Breast epithelium (tissue), 4 donors: ENCODE data around the gene DUOX2. TPM values are rescaled to one million over a fixed set of nuclear protein-coding genes. Genes with fewer than 3 reads are reported as not detected.

ENCODE experiments used
- DNase-seq, 2 donors: peaks; one replicate each; pipeline ENCODE4 v3.0.0-alpha.2; 2019; ENCODE audit warnings: low spot score in 2 of 2
- H3K27ac ChIP-seq, 2 donors: fragments of 200-600 bp; sonication (generic) in 1 of 2; one replicate each; pipeline ENCODE4 v1.5.1; 2016 to 2019; ENCODE audit warnings: mild to moderate bottlenecking in 1 of 2
- H3K27me3 ChIP-seq, 2 donors: fragments of 200-600 bp; sonication (generic) in 1 of 2; one replicate each; pipeline versions ENCODE4 v1.5.1 to v1.6.0; 2017 to 2019; ENCODE audit warnings: control low read depth in 1 of 2, mild to moderate bottlenecking in 1 of 2
- H3K36me3 ChIP-seq: fragments of 200-600 bp; one replicate; pipeline ENCODE4 v1.5.1; 2019
- H3K4me1 ChIP-seq, 2 donors: fragments of 200-600 bp; sonication (generic); one replicate each; pipeline ENCODE4 v1.5.1; 2016 to 2019; ENCODE audit warnings: control low read depth in 1 of 2
- H3K4me3 ChIP-seq, 3 donors: fragments of 200-600 bp; sonication (generic); 1 replicate in 2 of 3; 2 replicates in 1 of 3; pipeline ENCODE4 v1.5.1; 2016 to 2019; ENCODE audit warnings: mild to moderate bottlenecking in 3 of 3, moderate library complexity in 2 of 3
- H3K9me3 ChIP-seq, 2 donors: fragments of 200-600 bp; sonication (generic) in 1 of 2; one replicate each; pipeline ENCODE4 v1.5.1; 2016 to 2019; ENCODE audit warnings: control low read depth in 1 of 2
- CTCF ChIP-seq, 3 donors: fragments of 450-650 bp; IDR thresholded peaks; one replicate each; pipeline ENCODE4 v1.5.1; 2016 to 2017; ENCODE audit warnings: antibody characterized with exemption in 3 of 3, mild to moderate bottlenecking in 3 of 3, moderate library complexity in 3 of 3
- POLR2A ChIP-seq: fragments of 450-650 bp; IDR thresholded peaks from one replicate; pipeline ENCODE4 v1.6.1; 2016; ENCODE audit warnings: antibody characterized with exemption, mild to moderate bottlenecking, moderate library complexity
- POLR2AphosphoS5 ChIP-seq, 3 donors: sonication (generic); formaldehyde crosslinking; IDR thresholded peaks; one replicate each; pipeline ENCODE4 v1.6.1; 2017; ENCODE audit warnings: antibody characterized with exemption in 3 of 3
- intact Hi-C: fragments of 100-400 bp; cut with DNase I; formaldehyde crosslinking; loops from one replicate; pipeline ENCODE4 v1.15.1; 2023; ENCODE audit warnings: low total_unique reads
- total RNA-seq, 3 donors: library from RNA; depleted of rRNA; stranded (reverse); fragments of >200 nt; gene quantifications; one replicate each; pipeline ENCODE4 v1.1.0, GENCODE V29; 2016

The DUOX2 gene
- total RNA-seq, 3 donors from 2014 or later = 0.15 to 0.98 (median 0.16) TPM

- no peaks in the 10 kb centered on the region for H3K9me3 ChIP-seq
- intact Hi-C loops = no loop called here
- H3K4me3 ChIP-seq = no peak overlapping the region
- DNase-seq = no peak
- H3K27me3 ChIP-seq = no peaks in the 10 kb centered on the region
- no peaks in the 10 kb centered on the region for H3K4me1 ChIP-seq
- TF ChIP-seq CTCF (IDR thresholded peaks at IDR 0.05) (no peak), POLR2AphosphoS5 (IDR thresholded peaks at IDR 0.05) (no peak), POLR2A (no peak)
- H3K36me3 ChIP-seq = no peaks in the 10 kb centered on the region
- H3K27ac ChIP-seq = no peak overlapping the region
Observed at GRCh38 chr15:45143946-45144345, 30.0 kb upstream of the DUOX2 start.

GRCh38 chr15:45143056-45143455, 29.1 kb upstream of the DUOX2 start:
- Histone ChIP-seq H3K4me3 (no peak overlapping the region), H3K9me3 (no peaks in the 10 kb centered on the region), H3K4me1 (no peaks in the 10 kb centered on the region), H3K27me3 (no peaks in the 10 kb centered on the region), H3K36me3 (no peaks in the 10 kb centered on the region), H3K27ac (no peak overlapping the region)
- no peak for TF ChIP-seq POLR2AphosphoS5 (IDR thresholded peaks at IDR 0.05)
- no peak for TF ChIP-seq CTCF (IDR thresholded peaks at IDR 0.05)
- TF ChIP-seq POLR2A = no peak
- no peak for DNase-seq
- intact Hi-C loops = no loop called here

GRCh38 chr15:45141386-45141785, 27.4 kb upstream of the DUOX2 start:
- Histone ChIP-seq H3K27ac (no peak overlapping the region), H3K36me3 (no peaks in the 10 kb centered on the region), H3K9me3 (no peaks in the 10 kb centered on the region), H3K4me3 (no peak overlapping the region), H3K4me1 (no peaks in the 10 kb centered on the region), H3K27me3 (peaks cover 0 to 1% of the 10 kb centered on the region in 2 donors)
- no peak for DNase-seq
- TF ChIP-seq POLR2AphosphoS5 (IDR thresholded peaks at IDR 0.05) = no peak
- no peak for TF ChIP-seq POLR2A
- TF ChIP-seq CTCF (IDR thresholded peaks at IDR 0.05) = no peak
- intact Hi-C loops = no loop called here

- DNase-seq = no peak
- TF ChIP-seq POLR2A (no peak), POLR2AphosphoS5 (IDR thresholded peaks at IDR 0.05) (no peak), CTCF (IDR thresholded peaks at IDR 0.05) (no peak)
- Histone ChIP-seq H3K9me3 (no peaks in the 10 kb centered on the region), H3K4me3 (no peak overlapping the region), H3K27ac (no peak overlapping the region), H3K4me1 (no peaks in the 10 kb centered on the region), H3K36me3 (no peaks in the 10 kb centered on the region), H3K27me3 (peaks cover 0 to 6% of the 10 kb centered on the region in 2 donors)
- intact Hi-C loops = no loop called here
Observed at GRCh38 chr15:45140557-45141250, 26.7 kb upstream of the DUOX2 start.

GRCh38 chr15:45139770-45140169, 25.8 kb upstream of the DUOX2 start:
- H3K36me3 ChIP-seq = no peaks in the 10 kb centered on the region
- H3K27ac ChIP-seq = no peak overlapping the region
- no peak overlapping the region for H3K4me3 ChIP-seq
- no peak for DNase-seq
- peaks cover 0 to 12% of the 10 kb centered on the region in 2 donors for H3K27me3 ChIP-seq
- H3K4me1 ChIP-seq = no peaks in the 10 kb centered on the region
- intact Hi-C loops = no loop called here
- TF ChIP-seq POLR2A (no peak), POLR2AphosphoS5 (IDR thresholded peaks at IDR 0.05) (no peak), CTCF (IDR thresholded peaks at IDR 0.05) (no peak)
- H3K9me3 ChIP-seq = no peaks in the 10 kb centered on the region
